Ureter (tissue), 1 donor: Measurements from ENCODE around the gene MGAT4C. TPM values are rescaled to one million over a fixed set of nuclear protein-coding genes. Genes with fewer than 3 reads are reported as not detected.

Source experiments
- DNase-seq: peaks from one replicate; pipeline ENCODE4 v3.0.0-alpha.2; 2020; ENCODE audit warnings: low spot score
- total RNA-seq: library from RNA; stranded (reverse); gene quantifications from one replicate; pipeline ENCODE4 v1.2.4, GENCODE V29; 2023
- donor health status: DM: yes; HTN: yes; CAD: no.

MGAT4C gene
- total RNA-seq, 1 donor from 2014 or later, result 0.26 TPM

DNA sequence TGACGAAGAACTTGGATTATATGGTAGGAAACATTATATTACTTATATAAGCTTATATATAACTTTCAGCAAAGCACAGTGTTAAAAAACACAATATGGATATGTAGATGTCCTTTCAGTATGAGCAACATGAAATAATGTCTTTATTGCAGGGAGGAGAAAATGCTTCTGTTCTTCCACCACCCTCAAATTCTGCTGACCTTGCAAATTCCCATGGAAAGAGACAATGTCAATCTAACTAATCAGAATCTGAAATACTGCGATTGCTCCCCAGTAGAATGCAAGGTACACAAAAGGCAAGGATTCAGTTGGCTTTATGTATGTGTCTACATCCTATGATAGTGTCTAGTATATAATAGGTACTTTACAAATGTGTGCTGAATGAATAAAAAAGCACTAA is 26.4 kb downstream of the MGAT4C start:
- no peak for DNase-seq

- no peak for DNase-seq
Observed at GRCh38 chr12:86228656-86229055, 27.5 kb downstream of the MGAT4C start.

DNA sequence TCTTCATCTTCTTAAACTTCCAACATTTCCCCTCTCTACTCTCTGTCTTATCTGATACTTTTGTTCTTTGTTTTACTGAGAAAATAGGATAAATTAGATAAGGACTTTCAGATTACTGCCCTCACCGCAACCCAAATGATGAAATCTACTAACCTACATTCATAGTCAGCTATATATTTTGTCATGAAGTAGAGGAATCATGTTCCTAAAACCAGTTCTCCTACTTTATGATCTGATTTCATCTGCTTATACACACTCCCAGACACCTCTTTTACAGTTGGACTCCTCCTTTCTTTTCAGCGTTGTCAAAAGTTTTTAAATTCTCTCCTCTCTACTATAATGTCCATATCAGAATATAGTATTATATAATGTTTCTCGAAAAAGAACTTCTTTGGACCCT is 29.7 kb downstream of the MGAT4C start:
- DNase-seq, result no peak

DNA sequence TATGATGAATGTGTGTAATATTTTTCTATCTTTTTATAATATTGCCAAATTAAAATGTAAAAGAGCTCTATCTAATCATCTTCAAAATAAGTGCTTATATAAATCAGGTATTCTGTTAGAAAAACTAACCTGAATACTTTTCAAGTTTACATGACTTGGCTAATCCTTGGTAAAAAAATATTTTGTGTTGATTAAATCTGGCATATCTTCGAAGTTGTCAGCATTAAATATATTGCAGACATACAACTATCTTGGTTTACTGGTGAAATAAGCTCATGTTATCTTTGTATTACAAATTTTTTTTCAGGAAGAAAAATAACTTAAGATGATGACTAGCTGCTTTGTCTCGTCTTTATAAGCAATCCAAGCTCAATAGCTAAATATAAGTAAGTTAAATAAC is 39.6 kb downstream of the MGAT4C start:
- no peak for DNase-seq

- DNase-seq, result no peak
Observed at GRCh38 chr12:86213012-86213411, 43.2 kb downstream of the MGAT4C start.

DNA sequence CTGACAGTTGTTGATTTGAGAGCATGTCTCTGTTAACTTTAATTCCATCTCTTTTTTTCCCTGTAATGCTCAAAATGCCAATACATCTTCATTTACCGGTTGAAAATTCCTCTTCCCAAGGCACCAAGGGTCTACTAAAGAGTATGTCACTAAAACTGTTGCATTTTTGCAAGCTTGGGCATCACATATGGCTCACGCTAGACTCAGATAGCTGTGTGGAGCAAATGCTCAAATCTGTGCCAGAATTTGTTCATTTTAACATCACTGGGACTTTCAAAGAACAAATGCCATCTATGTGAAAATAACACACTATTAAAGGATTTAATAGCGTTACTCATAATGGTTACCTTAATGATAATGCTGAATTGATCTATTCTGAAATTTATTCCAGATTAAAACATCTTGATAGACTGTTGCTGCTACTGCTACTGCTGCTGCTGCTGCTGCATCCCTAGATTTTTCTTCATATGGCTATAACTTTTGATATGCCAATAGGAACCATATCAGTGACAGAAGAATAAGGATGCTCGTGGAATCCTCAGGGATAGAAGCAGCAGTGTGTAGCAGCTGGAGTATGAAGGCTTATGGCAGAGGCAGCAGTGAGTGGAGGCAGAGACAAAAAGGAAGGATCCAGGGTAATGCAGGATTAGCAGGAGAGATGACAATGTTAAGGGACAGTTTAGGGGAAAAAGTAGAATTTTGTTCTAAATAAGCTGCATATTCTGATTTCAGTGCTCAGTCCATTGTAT is 57.3 kb downstream of the MGAT4C start:
- no peak for DNase-seq

GRCh38 chr12:86196465-86196864 is 59.7 kb downstream of the MGAT4C start:
- DNase-seq, result no peak

GRCh38 chr12:86194721-86195120 is 61.5 kb downstream of the MGAT4C start:
- no peak for DNase-seq

DNA sequence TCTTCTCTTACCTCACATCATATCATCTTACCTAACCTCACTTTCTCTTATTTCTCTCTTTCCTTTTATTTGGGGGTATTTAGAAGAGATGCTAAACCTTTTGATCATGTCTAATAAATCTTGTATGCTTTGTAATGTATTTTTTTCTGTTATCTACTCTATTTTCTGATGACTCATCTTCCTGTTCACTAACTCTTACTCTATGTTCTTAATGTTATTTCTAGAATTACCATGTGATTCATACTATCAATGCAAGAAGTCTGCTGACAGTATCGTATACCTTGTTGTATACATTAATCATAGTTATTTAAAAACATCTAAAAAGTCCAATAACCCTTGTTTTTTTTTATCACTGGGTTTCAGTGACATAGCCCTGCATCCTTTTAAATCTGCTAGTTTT is 62.3 kb downstream of the MGAT4C start:
- DNase-seq, result no peak

DNA sequence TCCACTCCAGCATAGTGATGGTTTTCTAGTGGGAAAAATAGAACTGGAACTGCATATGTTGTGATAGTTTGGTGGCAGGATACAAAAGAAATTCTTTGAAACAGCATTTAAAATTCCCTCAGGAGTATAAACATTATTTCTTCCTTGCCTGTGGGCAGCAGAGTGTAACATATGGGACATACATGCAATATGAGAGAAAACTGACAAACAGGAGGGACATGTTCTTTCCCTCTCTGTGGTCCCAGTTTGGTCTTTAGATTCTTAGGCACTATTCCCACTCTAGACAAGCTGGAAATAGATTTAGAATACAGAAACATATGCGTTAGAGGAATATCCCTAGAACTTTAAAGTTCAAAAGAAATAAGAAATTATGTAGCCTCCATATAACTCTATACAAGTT is 68.0 kb downstream of the MGAT4C start:
- no peak for DNase-seq

DNA sequence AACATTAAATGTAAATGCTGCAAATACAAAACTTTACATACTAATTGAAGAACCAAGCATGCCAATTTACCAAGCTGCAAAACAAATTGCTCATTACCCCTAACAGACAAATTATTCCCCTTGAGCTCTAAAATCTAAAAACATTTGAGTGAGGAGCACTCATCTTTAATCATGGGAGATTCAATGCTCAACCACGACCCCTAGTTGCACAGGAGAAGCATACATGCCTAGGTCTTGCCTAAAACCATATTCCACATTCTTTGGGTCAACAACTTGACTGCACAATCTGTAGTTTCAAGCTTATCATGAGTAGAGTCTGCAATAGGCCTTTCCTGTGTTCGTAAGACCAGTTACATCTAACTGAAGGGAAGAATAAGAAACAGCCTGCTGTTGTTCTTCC is 69.7 kb downstream of the MGAT4C start:
- DNase-seq, result no peak

GRCh38 chr12:86179855-86180254 is 76.3 kb downstream of the MGAT4C start:
- DNase-seq, result no peak

- DNase-seq, result no peak
Observed at GRCh38 chr12:86174188-86174587, 82.0 kb downstream of the MGAT4C start.

- DNase-seq, result no peak
Observed at GRCh38 chr12:86172913-86173443, 83.2 kb downstream of the MGAT4C start.

DNA sequence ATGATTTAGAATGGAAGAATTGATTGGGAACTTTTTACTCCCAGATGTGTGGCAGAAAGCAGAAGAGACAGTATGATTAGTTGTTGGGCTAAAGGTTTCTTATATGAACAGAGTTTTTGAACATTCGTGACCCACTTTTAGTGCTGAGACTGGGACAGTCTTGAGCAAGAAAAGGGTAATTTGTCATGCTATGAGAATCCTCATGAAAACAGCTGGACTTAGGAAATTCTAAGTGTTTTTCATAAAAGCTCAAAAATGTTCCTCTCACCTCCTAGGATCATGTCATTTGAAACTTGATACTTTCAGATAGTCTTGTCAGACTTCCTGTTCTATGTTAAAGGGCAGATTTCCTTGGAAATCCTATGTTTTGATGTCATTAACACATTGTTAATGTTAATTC is 86.1 kb downstream of the MGAT4C start:
- no peak for DNase-seq

DNA sequence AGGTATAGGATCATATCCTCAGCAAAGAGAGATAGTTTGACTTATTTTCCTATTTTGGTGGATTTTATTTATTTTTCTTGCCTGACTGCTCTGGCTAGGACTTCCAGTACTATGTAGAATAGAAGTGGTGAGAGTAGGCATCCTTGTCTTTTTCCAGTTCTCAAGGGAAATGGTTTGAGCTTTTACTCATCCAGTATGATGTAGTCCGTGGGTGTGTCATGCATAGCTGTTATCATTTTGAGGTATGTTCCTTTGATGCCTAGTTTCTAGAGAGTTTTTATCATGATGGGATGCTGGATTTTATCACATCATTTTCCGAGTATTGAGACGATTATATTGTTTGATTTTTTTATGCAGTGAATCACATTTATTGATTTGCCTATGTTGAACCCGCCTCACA is 97.2 kb downstream of the MGAT4C start:
- no peak for DNase-seq

- DNase-seq, result no peak
Observed at GRCh38 chr12:86154620-86155019, 101.6 kb downstream of the MGAT4C start.

- DNase-seq, result no peak
Observed at GRCh38 chr12:86148612-86149011, 107.6 kb downstream of the MGAT4C start.

GRCh38 chr12:86148071-86148470 is 108.1 kb downstream of the MGAT4C start:
- DNase-seq, result no peak

- no peak for DNase-seq
Observed at GRCh38 chr12:86145156-86145555, 111.0 kb downstream of the MGAT4C start.

GRCh38 chr12:86143162-86143561 is 113.0 kb downstream of the MGAT4C start:
- no peak for DNase-seq

- no peak for DNase-seq
Observed at GRCh38 chr12:86139671-86140070, 116.5 kb downstream of the MGAT4C start.

DNA sequence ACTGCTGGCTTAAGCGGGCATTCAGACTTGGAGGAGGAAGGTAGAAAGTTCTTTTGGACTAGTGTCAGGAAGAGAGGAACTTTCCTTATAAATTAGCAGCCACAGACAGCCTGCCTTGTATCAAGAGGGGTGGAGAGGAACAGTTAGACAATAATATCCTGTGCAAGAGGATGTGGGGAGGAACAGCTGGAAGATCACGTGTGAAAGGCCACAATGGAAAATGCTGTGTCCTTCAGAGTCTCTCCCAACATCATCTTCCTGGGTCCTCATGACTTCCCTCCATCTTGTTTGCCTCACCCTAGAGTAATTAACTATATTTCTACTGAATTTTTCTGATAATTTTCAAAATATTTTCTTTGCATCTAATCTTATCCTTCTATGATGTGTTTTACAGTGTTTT is 117.4 kb downstream of the MGAT4C start:
- no peak for DNase-seq

DNA sequence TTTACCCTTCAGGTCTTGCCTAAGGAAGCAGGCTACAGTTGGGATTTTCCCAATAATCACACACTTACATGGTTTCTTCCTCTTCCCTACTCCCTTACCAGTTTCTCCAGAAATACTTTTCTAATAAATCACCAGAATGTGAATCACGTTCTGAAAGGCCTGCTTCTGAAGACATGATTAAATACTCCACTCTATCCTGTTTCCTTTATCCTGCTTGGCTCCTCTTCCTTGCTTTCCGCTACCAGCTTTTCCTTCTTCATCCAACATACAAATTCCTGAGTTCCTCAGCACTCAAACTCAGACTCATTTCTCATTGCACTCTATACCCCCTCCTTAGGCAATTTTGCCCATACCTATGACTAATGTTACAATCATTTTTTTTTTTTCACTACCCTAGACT is 118.3 kb downstream of the MGAT4C start:
- DNase-seq, result no peak
